Measurements from ENCODE around the gene CSNK1G2.

DNA sequence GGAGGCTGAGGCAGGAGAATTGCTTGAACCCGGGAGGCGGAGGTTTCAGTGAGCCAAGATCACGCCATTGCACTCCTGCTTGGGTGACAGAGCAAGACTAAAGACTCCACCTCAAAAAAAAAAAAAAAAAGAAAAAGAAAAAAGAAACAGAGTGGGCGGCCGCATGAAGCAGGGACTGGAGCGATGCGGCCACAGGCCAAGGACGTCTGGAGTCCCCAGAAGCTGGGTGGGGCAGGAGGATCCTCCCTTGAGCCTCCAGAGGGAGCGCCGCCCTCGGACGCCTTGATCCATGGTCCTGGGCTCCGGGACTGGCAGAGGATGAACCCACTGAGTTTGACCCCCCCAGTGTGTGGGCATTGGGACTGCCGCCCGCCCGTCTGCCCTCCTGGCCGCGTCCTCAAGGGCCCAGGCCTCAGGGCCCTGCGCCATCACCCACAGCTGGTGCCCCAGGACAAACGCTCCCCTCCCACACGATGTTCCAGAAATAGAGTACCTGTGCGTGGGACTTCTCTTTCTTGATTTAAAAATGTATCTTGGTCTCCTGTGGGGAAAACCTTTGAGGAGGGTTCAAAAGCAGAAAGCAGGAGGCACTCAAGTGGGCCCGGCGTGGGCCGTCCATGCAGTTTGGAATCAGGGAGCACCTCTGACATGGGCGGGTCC is 59.0 kb downstream of the CSNK1G2 start:
- TF ChIP-seq, protein P1, sequence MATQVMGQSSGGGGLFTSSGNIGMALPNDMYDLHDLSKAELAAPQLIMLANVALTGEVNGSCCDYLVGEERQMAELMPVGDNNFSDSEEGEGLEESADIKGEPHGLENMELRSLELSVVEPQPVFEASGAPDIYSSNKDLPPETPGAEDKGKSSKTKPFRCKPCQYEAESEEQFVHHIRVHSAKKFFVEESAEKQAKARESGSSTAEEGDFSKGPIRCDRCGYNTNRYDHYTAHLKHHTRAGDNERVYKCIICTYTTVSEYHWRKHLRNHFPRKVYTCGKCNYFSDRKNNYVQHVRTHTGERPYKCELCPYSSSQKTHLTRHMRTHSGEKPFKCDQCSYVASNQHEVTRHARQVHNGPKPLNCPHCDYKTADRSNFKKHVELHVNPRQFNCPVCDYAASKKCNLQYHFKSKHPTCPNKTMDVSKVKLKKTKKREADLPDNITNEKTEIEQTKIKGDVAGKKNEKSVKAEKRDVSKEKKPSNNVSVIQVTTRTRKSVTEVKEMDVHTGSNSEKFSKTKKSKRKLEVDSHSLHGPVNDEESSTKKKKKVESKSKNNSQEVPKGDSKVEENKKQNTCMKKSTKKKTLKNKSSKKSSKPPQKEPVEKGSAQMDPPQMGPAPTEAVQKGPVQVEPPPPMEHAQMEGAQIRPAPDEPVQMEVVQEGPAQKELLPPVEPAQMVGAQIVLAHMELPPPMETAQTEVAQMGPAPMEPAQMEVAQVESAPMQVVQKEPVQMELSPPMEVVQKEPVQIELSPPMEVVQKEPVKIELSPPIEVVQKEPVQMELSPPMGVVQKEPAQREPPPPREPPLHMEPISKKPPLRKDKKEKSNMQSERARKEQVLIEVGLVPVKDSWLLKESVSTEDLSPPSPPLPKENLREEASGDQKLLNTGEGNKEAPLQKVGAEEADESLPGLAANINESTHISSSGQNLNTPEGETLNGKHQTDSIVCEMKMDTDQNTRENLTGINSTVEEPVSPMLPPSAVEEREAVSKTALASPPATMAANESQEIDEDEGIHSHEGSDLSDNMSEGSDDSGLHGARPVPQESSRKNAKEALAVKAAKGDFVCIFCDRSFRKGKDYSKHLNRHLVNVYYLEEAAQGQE (IDR thresholded peaks at IDR 0.05) = no peak
- TF ChIP-seq POLR2A (IDR thresholded peaks at IDR 0.05; ENCODE audit: low read length) (no peak), HDAC2 (IDR thresholded peaks at IDR 0.05) (no peak), ESRRA (IDR thresholded peaks at IDR 0.05; ENCODE audit: borderline replicate concordance, low read length) (no peak)
- TF ChIP-seq, protein P2, sequence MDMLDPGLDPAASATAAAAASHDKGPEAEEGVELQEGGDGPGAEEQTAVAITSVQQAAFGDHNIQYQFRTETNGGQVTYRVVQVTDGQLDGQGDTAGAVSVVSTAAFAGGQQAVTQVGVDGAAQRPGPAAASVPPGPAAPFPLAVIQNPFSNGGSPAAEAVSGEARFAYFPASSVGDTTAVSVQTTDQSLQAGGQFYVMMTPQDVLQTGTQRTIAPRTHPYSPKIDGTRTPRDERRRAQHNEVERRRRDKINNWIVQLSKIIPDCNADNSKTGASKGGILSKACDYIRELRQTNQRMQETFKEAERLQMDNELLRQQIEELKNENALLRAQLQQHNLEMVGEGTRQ (IDR thresholded peaks at IDR 0.05) = no peak
- TF ChIP-seq, protein P3, sequence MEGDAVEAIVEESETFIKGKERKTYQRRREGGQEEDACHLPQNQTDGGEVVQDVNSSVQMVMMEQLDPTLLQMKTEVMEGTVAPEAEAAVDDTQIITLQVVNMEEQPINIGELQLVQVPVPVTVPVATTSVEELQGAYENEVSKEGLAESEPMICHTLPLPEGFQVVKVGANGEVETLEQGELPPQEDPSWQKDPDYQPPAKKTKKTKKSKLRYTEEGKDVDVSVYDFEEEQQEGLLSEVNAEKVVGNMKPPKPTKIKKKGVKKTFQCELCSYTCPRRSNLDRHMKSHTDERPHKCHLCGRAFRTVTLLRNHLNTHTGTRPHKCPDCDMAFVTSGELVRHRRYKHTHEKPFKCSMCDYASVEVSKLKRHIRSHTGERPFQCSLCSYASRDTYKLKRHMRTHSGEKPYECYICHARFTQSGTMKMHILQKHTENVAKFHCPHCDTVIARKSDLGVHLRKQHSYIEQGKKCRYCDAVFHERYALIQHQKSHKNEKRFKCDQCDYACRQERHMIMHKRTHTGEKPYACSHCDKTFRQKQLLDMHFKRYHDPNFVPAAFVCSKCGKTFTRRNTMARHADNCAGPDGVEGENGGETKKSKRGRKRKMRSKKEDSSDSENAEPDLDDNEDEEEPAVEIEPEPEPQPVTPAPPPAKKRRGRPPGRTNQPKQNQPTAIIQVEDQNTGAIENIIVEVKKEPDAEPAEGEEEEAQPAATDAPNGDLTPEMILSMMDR (IDR thresholded peaks at IDR 0.05) = no peak
- TF ChIP-seq, protein P4, sequence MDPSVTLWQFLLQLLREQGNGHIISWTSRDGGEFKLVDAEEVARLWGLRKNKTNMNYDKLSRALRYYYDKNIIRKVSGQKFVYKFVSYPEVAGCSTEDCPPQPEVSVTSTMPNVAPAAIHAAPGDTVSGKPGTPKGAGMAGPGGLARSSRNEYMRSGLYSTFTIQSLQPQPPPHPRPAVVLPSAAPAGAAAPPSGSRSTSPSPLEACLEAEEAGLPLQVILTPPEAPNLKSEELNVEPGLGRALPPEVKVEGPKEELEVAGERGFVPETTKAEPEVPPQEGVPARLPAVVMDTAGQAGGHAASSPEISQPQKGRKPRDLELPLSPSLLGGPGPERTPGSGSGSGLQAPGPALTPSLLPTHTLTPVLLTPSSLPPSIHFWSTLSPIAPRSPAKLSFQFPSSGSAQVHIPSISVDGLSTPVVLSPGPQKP (IDR thresholded peaks at IDR 0.05; ENCODE audit: low read depth, low read length) = no peak

Data from A549 (cell line).